Retinal pigment epithelial cell (primary cell): ENCODE measurements around the gene BPIFA1.

Experiments
- DNase-seq: peaks from one replicate; pipeline ENCODE4 v3.0.0-alpha.2; 2010; ENCODE audit warnings: low read depth
- H3K4me3 ChIP-seq: 2 replicates; pipeline ENCODE4 v1.5.1; 2011; ENCODE audit warnings: mild to moderate bottlenecking, low read length, control low read depth, moderate library complexity
- CTCF ChIP-seq: conservative IDR thresholded peaks from 2 replicates; pipeline ENCODE4 v1.5.1; 2011; ENCODE audit warnings: low read depth, low read length, control low read depth, inconsistent platforms

The BPIFA1 gene

DNA sequence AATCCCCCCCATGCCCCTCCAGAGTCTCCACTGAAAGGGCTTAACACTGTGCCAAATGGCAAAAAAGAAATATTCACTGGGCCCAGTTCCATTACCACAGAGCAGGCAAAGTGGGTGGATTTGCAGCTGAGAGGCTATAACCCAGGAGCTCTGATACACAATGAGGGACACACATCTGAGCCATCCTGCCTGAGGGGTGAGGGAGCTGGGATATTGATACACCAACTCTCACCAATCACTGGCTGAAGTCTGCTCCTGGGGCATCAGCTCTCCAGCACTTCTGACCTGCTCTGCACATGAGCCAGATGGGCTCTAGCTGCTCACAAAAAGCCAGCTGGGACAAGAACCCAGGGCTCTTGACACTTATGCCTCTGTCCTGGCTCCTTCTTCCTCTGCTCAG is 52.1 kb downstream of the BPIFA1 start:
- DNase-seq: no peak
- no peak overlapping the region for H3K4me3 ChIP-seq
- TF ChIP-seq CTCF: no peak

GRCh38 chr20:33290852-33291251 is 55.1 kb downstream of the BPIFA1 start:
- H3K4me3 ChIP-seq: no peak overlapping the region
- no peak for TF ChIP-seq CTCF
- no peak for DNase-seq

DNA sequence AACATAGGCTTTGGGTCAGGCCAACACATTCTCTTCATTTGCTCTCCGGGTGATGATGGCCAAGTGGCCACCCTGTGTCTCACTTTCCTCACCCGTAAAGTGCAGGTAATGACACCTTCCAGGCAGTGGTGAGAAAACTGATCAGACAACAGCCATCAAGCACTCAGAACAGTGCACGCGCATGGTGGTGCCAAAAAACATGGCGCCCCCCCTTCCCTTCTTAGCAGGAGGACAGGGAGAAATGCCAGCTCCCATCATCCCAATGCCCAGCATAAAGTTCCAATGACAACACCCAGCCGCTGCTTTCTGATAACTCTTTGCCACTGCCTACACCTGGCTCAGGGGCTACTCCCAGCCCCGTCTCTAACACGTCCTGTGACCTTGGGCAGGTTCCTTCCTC is 55.6 kb downstream of the BPIFA1 start:
- H3K4me3 ChIP-seq: no peak overlapping the region
- DNase-seq: no peak
- TF ChIP-seq CTCF: no peak

DNA sequence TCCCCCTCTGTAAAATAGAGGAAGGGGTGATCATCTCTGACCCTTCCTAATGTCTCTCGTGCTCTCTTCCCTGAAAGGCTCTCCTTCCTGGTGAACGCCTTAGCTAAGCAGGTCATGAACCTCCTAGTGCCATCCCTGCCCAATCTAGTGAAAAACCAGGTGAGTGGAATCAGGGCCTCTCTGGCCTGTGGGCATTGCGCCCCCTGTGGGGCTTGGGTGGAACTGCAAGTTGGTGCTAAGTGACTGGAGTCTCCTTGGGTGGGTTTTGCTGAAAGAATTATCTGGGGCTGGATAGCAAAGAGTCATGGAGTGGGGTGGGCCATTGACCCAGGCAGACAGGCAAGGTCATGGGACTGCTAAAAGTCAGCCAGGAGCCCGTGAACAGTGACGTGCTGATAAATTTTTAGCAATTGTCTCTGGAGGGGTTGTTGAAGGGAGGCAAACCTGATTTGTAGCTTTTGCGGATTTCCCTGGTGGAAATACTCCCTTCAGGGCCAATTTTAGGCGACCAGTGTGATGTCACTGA is 56.1 kb downstream of the BPIFA1 start:
- H3K4me3 ChIP-seq: no peak overlapping the region

More for the DNA sequence above, 56.1 kb downstream of the BPIFA1 start:
- peak; percentile 99 for TF ChIP-seq CTCF
- DNase-seq: no peak
